Suppressor macrophage (primary cell): ENCODE measurements around the gene EPB41.
"Not testable (repeated sequence)": the region's sequence is repeated elsewhere in the genome, so short reads cannot be mapped to it uniquely, and the experiment has no call there.

ENCODE experiments used
- DNase-seq, 4 experiments: peaks; one replicate each; pipeline ENCODE4 v3.0.0-alpha.2; 2020 to 2022

Gene EPB41

GRCh38 chr1:29136391-29136915 lies 222.1 kb downstream of the EPB41 start:
- DNase-seq, result no peak

DNA sequence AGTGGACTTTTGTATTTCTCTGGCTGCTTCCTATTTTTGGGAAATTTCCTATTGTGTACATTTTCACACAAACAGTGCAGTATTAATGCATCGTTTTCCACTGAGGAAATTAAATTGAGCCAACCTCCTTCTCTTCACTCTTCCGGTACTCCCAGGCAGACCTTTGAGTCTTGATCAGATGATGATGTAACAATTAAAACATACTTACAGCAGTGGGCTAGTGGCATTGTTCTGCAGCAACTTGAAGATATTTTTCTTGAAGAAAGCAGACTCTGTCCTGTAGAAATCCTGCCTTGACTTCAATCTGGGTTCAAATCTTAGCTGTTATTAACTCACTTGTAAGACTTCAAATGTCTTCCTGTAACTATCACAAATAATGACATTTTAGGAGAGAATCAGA lies 228.3 kb downstream of the EPB41 start:
- DNase-seq, result no peak

DNA sequence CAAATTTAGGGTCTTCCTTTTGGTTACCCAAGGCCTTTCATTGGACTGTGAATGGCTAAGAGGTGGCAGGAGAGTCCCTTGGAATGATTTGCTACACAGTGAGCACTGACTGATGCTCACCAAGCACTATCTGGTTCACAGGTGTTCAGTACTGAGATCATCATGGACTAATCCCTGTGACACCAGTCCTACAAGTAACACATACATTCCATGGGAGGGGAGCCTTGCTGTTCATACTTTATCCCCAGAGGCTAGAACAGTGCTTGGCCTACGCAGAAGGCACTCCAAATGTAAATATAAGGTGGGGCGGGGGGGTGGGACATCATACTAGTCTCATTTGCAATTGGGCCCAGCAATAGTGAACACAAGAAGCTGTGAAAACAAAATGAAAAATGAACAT lies 229.8 kb downstream of the EPB41 start:
- no peak for DNase-seq

- no peak for DNase-seq
Observed at GRCh38 chr1:29145739-29146437, 231.5 kb downstream of the EPB41 start.

DNA sequence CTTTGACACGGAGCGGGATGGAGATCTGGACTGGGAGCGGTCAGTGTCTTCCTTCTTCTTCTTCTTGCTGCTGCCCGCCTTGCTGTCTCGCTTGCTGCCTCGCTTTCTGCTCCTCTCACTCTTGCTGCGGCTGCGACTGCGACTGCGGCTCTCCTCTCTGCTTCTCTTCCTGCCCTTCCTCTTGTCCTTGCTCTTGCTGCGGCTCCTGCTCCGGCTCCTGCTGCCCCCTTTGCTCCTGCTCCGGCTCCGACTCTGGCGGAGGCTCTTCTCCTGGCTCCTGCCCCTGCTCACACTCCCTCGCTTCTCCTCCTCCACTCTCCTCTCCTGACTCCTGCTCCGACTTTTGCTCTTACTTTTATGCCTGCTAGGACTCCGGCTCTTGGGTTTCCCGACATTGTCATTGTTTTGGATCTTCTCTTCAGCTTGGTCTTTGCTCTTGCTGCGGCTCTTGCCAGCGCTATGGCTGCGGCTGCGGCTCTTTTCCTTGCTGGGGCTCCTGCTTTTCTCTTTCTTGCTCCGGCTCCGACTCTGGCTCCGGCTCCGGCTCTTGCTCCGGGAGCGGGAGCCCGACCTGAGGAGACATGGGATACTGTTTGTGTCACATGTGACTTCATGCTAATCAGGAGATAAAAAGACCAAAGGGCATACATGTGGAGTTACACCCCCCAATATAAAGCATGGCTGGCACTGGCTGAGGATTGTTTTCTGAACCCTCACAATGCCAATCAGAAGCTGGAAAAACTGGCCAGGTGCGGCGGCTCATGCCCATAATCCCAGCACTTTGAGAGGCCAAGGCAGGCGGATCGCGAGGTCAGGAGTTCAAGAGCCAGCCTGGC lies 234.5 kb downstream of the EPB41 start:
- no peak for DNase-seq

- DNase-seq, result not testable (repeated sequence)
Observed at GRCh38 chr1:29150346-29150745, 236.0 kb downstream of the EPB41 start.

DNA sequence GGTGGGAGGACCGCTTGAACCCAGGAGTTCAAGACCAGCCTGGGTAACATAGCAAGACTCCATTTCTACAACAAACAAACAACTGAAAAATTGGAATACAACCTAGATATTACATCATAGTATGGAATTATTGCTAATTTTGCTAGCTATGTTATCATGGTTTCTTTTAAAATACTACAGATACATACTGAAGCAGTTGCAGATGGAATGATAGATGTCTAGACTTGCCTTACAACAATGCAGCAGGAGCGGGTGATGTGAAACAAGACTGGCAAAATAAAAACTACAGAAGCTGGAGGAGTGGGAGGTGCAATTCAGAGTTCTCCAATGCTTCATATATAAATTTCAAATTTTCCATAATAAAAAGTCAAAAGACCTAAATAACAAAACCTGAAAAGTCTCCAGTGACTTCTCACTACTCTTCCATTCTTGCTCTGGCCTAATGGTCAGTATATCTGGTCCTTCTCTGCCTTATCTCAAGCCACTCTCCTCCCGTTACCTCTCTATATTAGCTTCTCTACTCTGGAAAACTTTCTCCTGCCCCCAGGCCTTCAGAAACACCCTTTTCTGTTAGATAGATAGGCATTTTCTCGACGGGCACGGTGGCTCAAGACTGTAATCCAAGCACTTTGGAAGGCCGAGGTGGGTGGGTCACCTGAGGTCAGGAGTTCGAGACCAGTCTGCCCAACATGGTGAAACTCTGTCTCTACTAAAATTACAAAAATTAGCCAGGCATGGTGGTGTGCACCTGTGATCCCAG lies 237.9 kb downstream of the EPB41 start:
- no peak for DNase-seq

GRCh38 chr1:29156543-29157268 lies 242.3 kb downstream of the EPB41 start:
- DNase-seq, result no peak

DNA sequence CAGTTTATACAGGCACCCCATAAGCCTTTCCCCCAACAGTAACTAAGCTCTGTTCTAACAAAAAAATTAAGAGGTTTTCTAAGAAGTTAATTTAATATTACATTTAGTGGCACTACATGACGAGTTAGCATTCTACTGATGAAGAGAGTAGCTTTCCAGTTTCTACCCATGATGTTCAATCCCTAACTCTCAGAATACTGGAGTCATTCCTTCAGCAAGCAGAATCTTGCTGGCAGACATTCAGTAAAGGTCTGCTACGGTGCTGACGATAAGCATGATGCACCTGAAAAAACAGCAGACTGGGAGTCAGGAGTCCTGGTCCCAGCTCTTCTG lies 242.9 kb downstream of the EPB41 start:
- no peak for DNase-seq

- DNase-seq, result peak in 3 of 4 experiments; percentile 17 to 37 (median 17)
Observed at GRCh38 chr1:29159773-29160172, 245.4 kb downstream of the EPB41 start.

- DNase-seq, result no peak
Observed at GRCh38 chr1:29162025-29162424, 247.7 kb downstream of the EPB41 start.

DNA sequence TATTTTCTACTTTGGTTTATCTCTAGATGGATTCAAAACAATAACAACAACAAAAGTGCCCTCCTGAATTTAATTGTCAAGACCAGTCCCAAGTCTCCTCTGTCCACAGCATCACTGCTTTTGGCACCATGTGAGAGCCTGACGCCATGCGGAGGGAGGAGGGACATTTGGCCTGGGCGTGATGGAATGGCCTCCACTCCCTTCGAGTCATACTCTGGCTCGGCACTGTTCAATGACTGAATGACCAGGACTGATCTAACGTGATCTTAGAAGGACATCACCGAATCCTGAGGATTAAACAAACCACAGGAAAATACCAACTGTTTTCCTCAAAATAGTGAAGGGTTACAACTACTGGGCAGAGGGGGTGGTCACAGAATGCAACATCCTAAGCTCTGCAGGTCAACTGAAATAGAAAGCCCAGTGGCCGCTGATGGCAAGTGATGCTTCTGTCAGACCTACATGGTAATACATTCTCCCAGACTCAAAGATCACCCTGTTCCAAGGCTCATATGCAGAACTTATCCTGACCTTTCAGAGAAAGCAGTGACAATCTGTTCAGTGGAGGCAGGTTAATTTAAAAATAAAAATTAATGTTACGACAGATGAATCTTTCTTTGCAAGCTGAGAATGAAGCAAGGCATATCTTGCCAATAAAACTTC lies 248.2 kb downstream of the EPB41 start:
- no peak for DNase-seq

DNA sequence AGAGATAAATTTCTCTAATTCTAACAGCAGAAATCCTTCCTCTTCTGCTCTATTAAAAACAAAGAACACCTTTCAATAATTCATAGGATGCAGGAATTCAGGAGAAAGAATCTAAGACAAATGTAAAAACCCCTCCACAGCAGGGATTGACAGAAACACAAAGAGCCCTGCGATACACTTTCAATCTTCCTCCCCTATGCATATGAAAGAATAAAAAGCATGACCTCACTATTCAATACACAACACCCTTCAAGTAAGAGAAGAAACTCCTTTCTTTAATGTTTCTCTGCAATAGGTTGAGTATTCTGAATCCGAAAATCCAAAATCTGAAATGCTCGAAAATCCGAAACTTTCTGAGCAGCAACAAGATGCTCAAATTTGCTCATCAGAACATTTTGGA lies 250.2 kb downstream of the EPB41 start:
- DNase-seq, result no peak

DNA sequence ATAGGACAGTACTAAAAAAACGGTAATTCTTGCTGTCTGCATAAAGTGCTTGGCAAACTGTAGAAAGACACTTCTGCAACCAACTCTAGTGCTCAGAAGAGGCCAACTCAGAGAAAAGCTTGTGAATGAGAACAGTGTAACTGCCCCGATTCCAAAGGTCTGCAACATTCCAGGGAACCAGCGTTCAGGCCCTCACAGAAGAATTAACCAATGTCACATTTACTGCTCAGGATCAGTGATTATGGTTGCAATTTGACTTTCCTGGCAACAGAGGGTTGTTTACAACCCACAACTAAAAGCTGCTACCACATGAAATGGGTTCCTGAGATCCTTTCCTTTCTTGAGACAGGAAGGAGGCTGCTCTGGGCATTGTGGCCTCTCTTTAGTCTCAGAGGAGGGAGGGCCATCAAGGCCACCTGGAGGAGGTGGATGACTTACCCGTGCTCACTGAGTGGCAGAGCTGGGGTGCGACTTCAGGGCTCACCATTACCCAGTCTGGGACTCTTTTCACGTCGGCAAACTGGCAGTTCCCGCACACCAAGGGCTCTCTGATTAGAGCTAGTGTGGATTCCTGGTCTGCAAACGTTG lies 252.0 kb downstream of the EPB41 start:
- DNase-seq, result no peak

DNA sequence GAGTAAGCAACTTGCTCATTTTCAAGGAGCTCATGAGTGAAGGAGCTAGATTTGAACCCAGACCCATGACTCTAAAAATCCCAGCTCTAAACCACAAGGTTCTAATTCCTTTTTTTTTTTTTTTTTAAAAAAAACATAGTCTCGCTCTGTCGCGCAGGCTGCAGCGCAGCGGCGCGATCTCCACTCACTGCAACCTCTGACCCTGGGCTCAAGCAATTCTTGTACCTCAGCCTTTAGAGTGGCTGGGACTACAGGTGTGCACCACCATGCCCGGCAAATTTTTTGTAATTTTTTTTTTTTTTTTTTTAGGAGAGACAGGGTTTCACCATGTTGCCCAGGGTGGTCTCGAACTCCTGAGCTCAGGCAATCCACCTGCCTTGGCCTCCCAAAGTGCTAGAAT lies 253.5 kb downstream of the EPB41 start:
- no peak for DNase-seq
